OCI-LY7 (cell line): ENCODE data around the gene CNTN5. TPM values are rescaled to one million over a fixed set of nuclear protein-coding genes. Genes with fewer than 3 reads are reported as not detected.

Source experiments
- BruUV-seq: library from RNA; stranded (reverse); fragments of 400-500 nt; replicated peaks from 2 replicates; lab custom pipeline; 2021; lab: Mats Ljungman, UMichigan
- CTCF ChIA-PET: fragments of 300-600 bp; sonication (Branson Sonifier 250); formaldehyde crosslinking; loops from one replicate; lab custom pipeline; 2022; ENCODE audit warnings: antibody characterized with exemption; ENCODE audit not compliant: unreplicated experiment; lab: Charles Lee
- POLR2A ChIA-PET: fragments of 300-600 bp; sonication (Branson Sonifier 250); formaldehyde crosslinking; loops from one replicate; lab custom pipeline; 2022; ENCODE audit warnings: antibody characterized with exemption; lab: Charles Lee
- DNase-seq: peaks from one replicate; pipeline ENCODE4 v3.0.0-alpha.2; 2015; ENCODE audit warnings: low spot score
- H2AFZ ChIP-seq: fragments of 200-600 bp; sonication (generic), shearing (Covaris generic); 2 replicates; pipeline ENCODE4 v1.6.1; 2014; ENCODE audit warnings: mild to moderate bottlenecking, antibody characterized with exemption, low read length, moderate library complexity
- H3K27ac ChIP-seq: fragments of 200-600 bp; sonication (generic); 2 replicates; pipeline ENCODE4 v1.5.1; 2014; ENCODE audit warnings: mixed run types, low read depth, mild to moderate bottlenecking, moderate library complexity, low read length, inconsistent platforms; ENCODE audit not compliant: poor library complexity, severe bottlenecking
- H3K36me3 ChIP-seq: fragments of 200-600 bp; sonication (generic); 2 replicates; pipeline ENCODE4 v1.6.1; 2014; ENCODE audit warnings: mild to moderate bottlenecking, antibody characterized with exemption, low read length, moderate library complexity, mixed read lengths; ENCODE audit not compliant: insufficient read depth
- H3K4me1 ChIP-seq: fragments of 200-600 bp; sonication (generic); 2 replicates; pipeline ENCODE4 v1.5.1; 2014; ENCODE audit warnings: mild to moderate bottlenecking, low read length; ENCODE audit not compliant: insufficient read depth, poor library complexity, severe bottlenecking
- H3K4me2 ChIP-seq: fragments of 200-600 bp; sonication (generic); 2 replicates; pipeline ENCODE4 v1.6.1; 2014; ENCODE audit warnings: mild to moderate bottlenecking, low read length
- H3K4me3 ChIP-seq: fragments of 200-600 bp; sonication (generic); 2 replicates; pipeline ENCODE4 v1.5.1; 2014; ENCODE audit warnings: mild to moderate bottlenecking, low read depth, low read length; ENCODE audit not compliant: poor library complexity, severe bottlenecking
- H3K79me2 ChIP-seq: fragments of 200-600 bp; sonication (generic); 2 replicates; pipeline ENCODE4 v1.6.1; 2016; ENCODE audit warnings: low read depth, mild to moderate bottlenecking, low read length, moderate library complexity, mixed read lengths; ENCODE audit not compliant: insufficient read depth
- H3K9me2 ChIP-seq: fragments of 200-600 bp; sonication (generic); 2 replicates; pipeline ENCODE4 v1.6.1; 2016; ENCODE audit warnings: mild to moderate bottlenecking, low read length, mixed read lengths; ENCODE audit not compliant: insufficient read depth
- H3K9me3 ChIP-seq: fragments of 200-600 bp; sonication (generic); 2 replicates; pipeline ENCODE4 v1.6.1; 2014; ENCODE audit warnings: mild to moderate bottlenecking, mixed run types, low read length, mixed read lengths
- H4K20me1 ChIP-seq: fragments of 200-600 bp; sonication (generic); 2 replicates; pipeline ENCODE4 v1.6.1; 2014; ENCODE audit warnings: mild to moderate bottlenecking, antibody characterized with exemption, low read length, moderate library complexity, mixed read lengths; ENCODE audit not compliant: insufficient read depth
- EZH2phosphoT487 ChIP-seq: fragments of 200-600 bp; sonication (generic); IDR thresholded peaks from 2 replicates; pipeline ENCODE4 v1.6.1; 2018; ENCODE audit warnings: low read depth, borderline replicate concordance, mild to moderate bottlenecking, mixed run types, antibody characterized with exemption, low read length, moderate library complexity, mixed read lengths
- intact Hi-C: fragments of 100-400 bp; cut with micrococcal nuclease; formaldehyde crosslinking; loops from one replicate; pipeline ENCODE4 v1.10.0; 2022; ENCODE audit not compliant: unreplicated experiment
- total RNA-seq, 2 experiments: library from RNA; depleted of rRNA in 1 of 2; stranded (reverse); fragments of >200 nt in 1 of 2; shearing (Covaris generic) in 1 of 2; gene quantifications; 2 replicates each; pipeline ENCODE4 v1.2.3, GENCODE V29; 2014 to 2022
- TF ChIP-seq, protein P1 (sequence below): fragments of 200-600 bp; sonication (generic); conservative IDR thresholded peaks from 2 replicates; pipeline ENCODE4 v1.5.1; 2014; ENCODE audit warnings: mild to moderate bottlenecking, antibody characterized with exemption, low read length, moderate library complexity, mixed read lengths

The CNTN5 gene
- total RNA-seq, 2 experiments from 2014 or later = not detected

DNA sequence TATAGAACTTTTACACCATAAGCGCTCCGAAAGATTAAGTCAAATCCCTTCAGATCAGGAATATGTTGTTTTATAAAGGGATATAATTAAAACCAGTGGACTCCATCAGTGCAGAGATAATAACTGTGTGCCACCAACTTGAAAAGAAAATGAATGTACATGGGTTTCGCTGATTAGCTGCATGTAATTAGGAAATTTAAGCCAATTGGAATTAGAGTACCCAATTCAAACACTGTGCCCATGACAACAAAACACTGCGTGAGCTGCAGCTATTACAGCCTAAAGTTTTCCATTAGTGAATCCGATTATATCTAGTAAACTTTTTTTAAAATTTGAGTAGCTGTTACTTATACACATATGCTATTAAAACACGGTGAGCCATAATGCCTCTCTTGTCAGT is 1274.0 kb downstream of the CNTN5 start:
- ChIA-PET POLR2A (no interaction called here), CTCF (no interaction called here)
- no peak for DNase-seq
- Histone ChIP-seq H3K79me2 (no peaks in the 10 kb centered on the region), H3K27ac (no peak overlapping the region), H3K4me3 (no peak overlapping the region), H4K20me1 (no peaks in the 10 kb centered on the region), H3K9me3 (no peaks in the 10 kb centered on the region), H3K9me2 (no peaks in the 10 kb centered on the region), H3K36me3 (no peaks in the 10 kb centered on the region), H2AFZ (no peak overlapping the region), H3K4me1 (no peaks in the 10 kb centered on the region), H3K4me2 (no peak overlapping the region)
- intact Hi-C loops = no loop called here
- no TSS peak for BruUV-seq
- TF ChIP-seq, protein P1, sequence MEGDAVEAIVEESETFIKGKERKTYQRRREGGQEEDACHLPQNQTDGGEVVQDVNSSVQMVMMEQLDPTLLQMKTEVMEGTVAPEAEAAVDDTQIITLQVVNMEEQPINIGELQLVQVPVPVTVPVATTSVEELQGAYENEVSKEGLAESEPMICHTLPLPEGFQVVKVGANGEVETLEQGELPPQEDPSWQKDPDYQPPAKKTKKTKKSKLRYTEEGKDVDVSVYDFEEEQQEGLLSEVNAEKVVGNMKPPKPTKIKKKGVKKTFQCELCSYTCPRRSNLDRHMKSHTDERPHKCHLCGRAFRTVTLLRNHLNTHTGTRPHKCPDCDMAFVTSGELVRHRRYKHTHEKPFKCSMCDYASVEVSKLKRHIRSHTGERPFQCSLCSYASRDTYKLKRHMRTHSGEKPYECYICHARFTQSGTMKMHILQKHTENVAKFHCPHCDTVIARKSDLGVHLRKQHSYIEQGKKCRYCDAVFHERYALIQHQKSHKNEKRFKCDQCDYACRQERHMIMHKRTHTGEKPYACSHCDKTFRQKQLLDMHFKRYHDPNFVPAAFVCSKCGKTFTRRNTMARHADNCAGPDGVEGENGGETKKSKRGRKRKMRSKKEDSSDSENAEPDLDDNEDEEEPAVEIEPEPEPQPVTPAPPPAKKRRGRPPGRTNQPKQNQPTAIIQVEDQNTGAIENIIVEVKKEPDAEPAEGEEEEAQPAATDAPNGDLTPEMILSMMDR = no peak
- TF ChIP-seq EZH2phosphoT487 = no peak

DNA sequence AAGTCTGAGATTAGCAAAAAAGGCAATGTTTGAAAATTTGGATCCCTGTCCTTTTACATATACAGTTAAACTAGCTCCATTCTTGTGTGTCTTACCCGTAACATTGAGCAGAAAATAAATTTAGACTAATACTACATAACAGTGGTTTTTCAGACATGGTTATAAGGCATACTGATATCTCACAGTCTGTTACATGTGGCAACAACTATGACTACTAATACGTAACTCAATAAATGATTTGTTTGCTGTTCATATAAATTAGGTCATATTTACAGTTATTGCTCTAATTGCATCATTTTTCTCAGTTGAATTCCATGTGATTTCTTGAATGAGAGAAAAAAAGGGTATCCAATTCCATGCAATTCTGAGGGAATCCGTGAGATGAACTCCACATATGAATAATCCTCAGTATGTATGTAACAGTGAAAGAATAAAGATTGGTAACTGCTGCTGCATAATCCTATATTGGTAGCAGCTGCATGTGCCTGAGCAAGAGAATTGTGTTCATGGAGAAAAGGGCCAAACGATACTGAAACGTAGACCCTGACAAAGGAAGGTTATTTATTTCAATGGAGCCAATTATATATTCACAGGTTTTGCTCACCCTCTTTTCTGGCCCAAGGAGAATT is 1275.4 kb downstream of the CNTN5 start:
- Histone ChIP-seq H3K4me1 (no peaks in the 10 kb centered on the region), H2AFZ (no peak overlapping the region), H3K79me2 (no peaks in the 10 kb centered on the region), H3K9me2 (no peaks in the 10 kb centered on the region), H3K4me2 (no peak overlapping the region), H4K20me1 (no peaks in the 10 kb centered on the region), H3K9me3 (no peaks in the 10 kb centered on the region), H3K27ac (no peak overlapping the region), H3K36me3 (no peaks in the 10 kb centered on the region), H3K4me3 (no peak overlapping the region)
- CTCF ChIA-PET = no interaction called here
- no TSS peak for BruUV-seq
- no peak for DNase-seq
- TF ChIP-seq, protein P1 = no peak
- no peak for TF ChIP-seq EZH2phosphoT487
- intact Hi-C loops = no loop called here
- POLR2A ChIA-PET = no interaction called here

DNA sequence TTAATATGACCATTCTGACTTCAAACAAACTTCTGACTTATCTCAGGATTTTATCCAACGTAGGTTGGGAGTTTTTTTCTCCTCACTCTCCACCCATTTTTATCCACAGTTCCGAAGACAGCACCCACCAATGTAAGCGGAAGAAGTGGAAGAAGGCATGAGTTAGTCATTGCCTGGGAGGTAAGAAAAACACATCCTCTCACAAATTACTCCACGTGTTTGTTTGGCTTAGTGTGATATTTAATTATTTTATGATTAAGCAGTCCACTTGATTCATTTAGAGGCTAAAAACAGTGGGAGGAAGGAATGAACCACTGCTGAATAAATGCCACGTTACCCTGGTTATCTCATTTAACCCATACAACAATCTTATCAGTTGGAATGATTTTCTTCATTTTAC is 1276.8 kb downstream of the CNTN5 start:
- Histone ChIP-seq H3K4me3 (no peak overlapping the region), H3K79me2 (no peaks in the 10 kb centered on the region), H2AFZ (no peak overlapping the region), H3K9me3 (no peaks in the 10 kb centered on the region), H3K4me1 (no peaks in the 10 kb centered on the region), H3K9me2 (no peaks in the 10 kb centered on the region), H4K20me1 (no peaks in the 10 kb centered on the region), H3K36me3 (no peaks in the 10 kb centered on the region), H3K27ac (no peak overlapping the region), H3K4me2 (no peak overlapping the region)
- TF ChIP-seq, protein P1 = no peak
- intact Hi-C loops = no loop called here
- POLR2A ChIA-PET = no interaction called here
- CTCF ChIA-PET = no interaction called here
- no TSS peak for BruUV-seq
- DNase-seq = no peak
